HG02943 (cell line): ENCODE results near the gene OSCP1.
A peak's percentile ranks its signal among the peaks of the same experiment; 100 is the strongest.

Experiments
- ATAC-seq: cut with Tn5 transposase; IDR thresholded peaks from one replicate; pipeline ENCODE4 v1.9.1; 2021; ENCODE audit warnings: mild to moderate bottlenecking, low read depth, moderate library complexity; ENCODE audit not compliant: unreplicated experiment

The OSCP1 gene

GRCh38 chr1:36411674-36412648 lies 38.3 kb downstream of the OSCP1 start:
- ATAC-seq, result no peak

- ATAC-seq, result no peak
Measured at GRCh38 chr1:36408479-36408878, 41.8 kb downstream of the OSCP1 start.

- ATAC-seq, result no peak
Measured at GRCh38 chr1:36406440-36406839, 43.8 kb downstream of the OSCP1 start.

GRCh38 chr1:36402504-36402890 lies 47.8 kb downstream of the OSCP1 start:
- ATAC-seq, result no peak

- no peak for ATAC-seq
Measured at GRCh38 chr1:36401602-36402503, 48.4 kb downstream of the OSCP1 start.

GRCh38 chr1:36400825-36401601 lies 49.2 kb downstream of the OSCP1 start:
- no peak for ATAC-seq

GRCh38 chr1:36400514-36400824 lies 49.8 kb downstream of the OSCP1 start:
- ATAC-seq, result no peak

- no peak for ATAC-seq
Measured at GRCh38 chr1:36398370-36398977, 51.8 kb downstream of the OSCP1 start.

GRCh38 chr1:36397378-36398230 lies 52.6 kb downstream of the OSCP1 start, which contains the start of gene LSM10:
Gene LSM10, minus strand, starts transcription at chr1:36397908. Its CDS starts 3,779 bp downstream, at chr1:36394129.
- ATAC-seq, result peak; percentile 65

GRCh38 chr1:36397083-36397377 lies 53.2 kb downstream of the OSCP1 start:
- peak; percentile 16 for ATAC-seq

- no peak for ATAC-seq
Measured at GRCh38 chr1:36396359-36396758, 53.9 kb downstream of the OSCP1 start.

GRCh38 chr1:36393686-36394085 lies 56.6 kb downstream of the OSCP1 start:
- ATAC-seq, result no peak

- no peak for ATAC-seq
Measured at GRCh38 chr1:36392836-36393235, 57.4 kb downstream of the OSCP1 start.

GRCh38 chr1:36391271-36391670 lies 59.0 kb downstream of the OSCP1 start:
- no peak for ATAC-seq

GRCh38 chr1:36390411-36390810 lies 59.8 kb downstream of the OSCP1 start:
- ATAC-seq, result no peak

- no peak for ATAC-seq
Measured at GRCh38 chr1:36389999-36390398, 60.3 kb downstream of the OSCP1 start.

GRCh38 chr1:36389261-36389660 lies 61.0 kb downstream of the OSCP1 start:
- no peak for ATAC-seq

- no peak for ATAC-seq
Measured at GRCh38 chr1:36387141-36387949, 62.9 kb downstream of the OSCP1 start.
